KOPT-K1 (cell line): ENCODE results near the gene COQ6.
"Not testable (repeated sequence)": the region's sequence is repeated elsewhere in the genome, so short reads cannot be mapped to it uniquely, and the experiment has no call there.

ENCODE experiments used
- H3K27ac ChIP-seq: fragments of 200-600 bp; sonication (generic); 2 replicates; pipeline ENCODE4 v1.5.1; 2016; ENCODE audit warnings: antibody characterized with exemption, mild to moderate bottlenecking, low read depth, low read length; ENCODE audit not compliant: poor library complexity, severe bottlenecking
- H3K36me3 ChIP-seq: fragments of 200-600 bp; sonication (generic); 2 replicates; pipeline ENCODE4 v1.5.1; 2017; ENCODE audit warnings: antibody characterized with exemption, mild to moderate bottlenecking, low read length, moderate library complexity; ENCODE audit not compliant: insufficient read depth
- H3K9me3 ChIP-seq: fragments of 200-600 bp; sonication (generic); 2 replicates; pipeline ENCODE4 v1.5.1; 2017; ENCODE audit warnings: antibody characterized with exemption, low read length, mild to moderate bottlenecking; ENCODE audit not compliant: insufficient read depth, poor library complexity, severe bottlenecking

Gene COQ6

GRCh38 chr14:73998726-73999125 is 48.6 kb downstream of the COQ6 start:
- Histone ChIP-seq H3K9me3 (no peaks in the 10 kb centered on the region), H3K36me3 (peaks cover 9% of the 10 kb centered on the region; the same call in 1 of the 2 replicates), H3K27ac (no peak overlapping the region)

- not testable (repeated sequence) for H3K27ac ChIP-seq, H3K9me3 ChIP-seq
- H3K36me3 ChIP-seq = peaks cover 24% of the 10 kb centered on the region
These were observed 55.6 kb downstream of the COQ6 start for GRCh38 chr14:74005664-74006063.

GRCh38 chr14:74008843-74009499 is 58.9 kb downstream of the COQ6 start:
- Histone ChIP-seq H3K36me3 (peaks cover 35% of the 10 kb centered on the region), H3K27ac (no peak overlapping the region), H3K9me3 (no peaks in the 10 kb centered on the region)
